ENCODE results near the gene G2E3.
"Not testable (repeated sequence)": the region's sequence is repeated elsewhere in the genome, so short reads cannot be mapped to it uniquely, and the experiment has no call there.

G2E3 gene

GRCh38 chr14:30625533-30625932, 66.6 kb downstream of the G2E3 start:
- Histone ChIP-seq H4K20me1 (ENCODE audit: insufficient read depth, low read length) (peaks cover 30% of the 10 kb centered on the region), H3K27ac (ENCODE audit: low read length) (no peak overlapping the region), H3K36me3 (replicated peaks; ENCODE audit: low read depth, low read length) (peaks cover 16% of the 10 kb centered on the region), H3K9ac (ENCODE audit: low read length) (no peak overlapping the region), H3K4me2 (ENCODE audit: low read length) (no peak overlapping the region), H3K27me3 (ENCODE audit: low read depth, low read length) (no peaks in the 10 kb centered on the region), H3K4me1 (ENCODE audit: low read length) (peaks cover 26% of the 10 kb centered on the region), H3K4me3 (ENCODE audit: low read length) (no peak overlapping the region), H3K79me2 (ENCODE audit: low read length) (peaks cover 75% of the 10 kb centered on the region), H3K9me3 (ENCODE audit: insufficient read depth, low read length) (no peaks in the 10 kb centered on the region), H2AFZ (ENCODE audit: low read depth, low read length) (no peak overlapping the region)
- no peak for TF ChIP-seq EZH2phosphoT487 (IDR thresholded peaks at IDR 0.05; ENCODE audit: low read depth)
- no peak for TF ChIP-seq CTCF (IDR thresholded peaks at IDR 0.05; ENCODE audit: low read depth, low read length)

- Histone ChIP-seq H4K20me1 (ENCODE audit: insufficient read depth, low read length) (peaks cover 29% of the 10 kb centered on the region), H3K36me3 (replicated peaks; ENCODE audit: low read depth, low read length) (peaks cover 22% of the 10 kb centered on the region), H3K79me2 (ENCODE audit: low read length) (peaks cover 50% of the 10 kb centered on the region)
- H3K4me1 ChIP-seq (ENCODE audit: low read length); H3K4me2 ChIP-seq (ENCODE audit: low read length); H3K4me3 ChIP-seq (ENCODE audit: low read length); H3K9ac ChIP-seq (ENCODE audit: low read length); H2AFZ ChIP-seq (ENCODE audit: low read depth, low read length); H3K27me3 ChIP-seq (ENCODE audit: low read depth, low read length); H3K27ac ChIP-seq (ENCODE audit: low read length); H3K9me3 ChIP-seq (ENCODE audit: insufficient read depth, low read length): not testable (repeated sequence)
Measured at GRCh38 chr14:30629432-30629831, 70.5 kb downstream of the G2E3 start.

GRCh38 chr14:30630248-30630647, 71.3 kb downstream of the G2E3 start:
- H3K4me2 ChIP-seq (ENCODE audit: low read length): no peak overlapping the region
- no peak overlapping the region for H3K9ac ChIP-seq (ENCODE audit: low read length)
- no peak overlapping the region for H3K27ac ChIP-seq (ENCODE audit: low read length)
- peaks cover 22% of the 10 kb centered on the region for H4K20me1 ChIP-seq (ENCODE audit: insufficient read depth, low read length)
- no peaks in the 10 kb centered on the region for H3K9me3 ChIP-seq (ENCODE audit: insufficient read depth, low read length)
- no peaks in the 10 kb centered on the region for H3K4me1 ChIP-seq (ENCODE audit: low read length)
- no peak overlapping the region for H2AFZ ChIP-seq (ENCODE audit: low read depth, low read length)
- no peak overlapping the region for H3K4me3 ChIP-seq (ENCODE audit: low read length)
- peaks cover 24% of the 10 kb centered on the region for H3K36me3 ChIP-seq (replicated peaks; ENCODE audit: low read depth, low read length)
- no peaks in the 10 kb centered on the region for H3K27me3 ChIP-seq (ENCODE audit: low read depth, low read length)
- no peak for TF ChIP-seq CTCF (IDR thresholded peaks at IDR 0.05; ENCODE audit: low read depth, low read length)
- TF ChIP-seq EZH2phosphoT487 (IDR thresholded peaks at IDR 0.05; ENCODE audit: low read depth): no peak
- peaks cover 42% of the 10 kb centered on the region for H3K79me2 ChIP-seq (ENCODE audit: low read length)

- TF ChIP-seq CTCF (IDR thresholded peaks at IDR 0.05; ENCODE audit: low read depth, low read length) (no peak), EZH2phosphoT487 (IDR thresholded peaks at IDR 0.05; ENCODE audit: low read depth) (no peak)
- Histone ChIP-seq H3K4me2 (ENCODE audit: low read length) (no peak overlapping the region), H3K4me3 (ENCODE audit: low read length) (no peak overlapping the region), H3K4me1 (ENCODE audit: low read length) (no peaks in the 10 kb centered on the region), H3K79me2 (ENCODE audit: low read length) (peaks cover 19% of the 10 kb centered on the region; the same call in 1 of the 2 replicates), H3K9me3 (ENCODE audit: insufficient read depth, low read length) (no peaks in the 10 kb centered on the region), H3K27me3 (ENCODE audit: low read depth, low read length) (no peaks in the 10 kb centered on the region), H3K27ac (ENCODE audit: low read length) (no peak overlapping the region), H3K36me3 (replicated peaks; ENCODE audit: low read depth, low read length) (peaks cover 34% of the 10 kb centered on the region), H2AFZ (ENCODE audit: low read depth, low read length) (no peak overlapping the region), H4K20me1 (ENCODE audit: insufficient read depth, low read length) (peaks cover 11% of the 10 kb centered on the region; the same call in 1 of the 2 replicates), H3K9ac (ENCODE audit: low read length) (no peak overlapping the region)
Measured at GRCh38 chr14:30632730-30633129, 73.8 kb downstream of the G2E3 start.

GRCh38 chr14:30638926-30639325, 80.0 kb downstream of the G2E3 start:
- Histone ChIP-seq H3K4me3 (ENCODE audit: low read length) (no peak overlapping the region), H3K4me2 (ENCODE audit: low read length) (no peak overlapping the region), H2AFZ (ENCODE audit: low read depth, low read length) (no peak overlapping the region), H3K27me3 (ENCODE audit: low read depth, low read length) (no peaks in the 10 kb centered on the region), H3K9ac (ENCODE audit: low read length) (no peak overlapping the region), H4K20me1 (ENCODE audit: insufficient read depth, low read length) (peaks cover 4% of the 10 kb centered on the region; the same call in 1 of the 2 replicates), H3K9me3 (ENCODE audit: insufficient read depth, low read length) (no peaks in the 10 kb centered on the region), H3K79me2 (ENCODE audit: low read length) (no peaks in the 10 kb centered on the region), H3K36me3 (replicated peaks; ENCODE audit: low read depth, low read length) (peaks cover 47% of the 10 kb centered on the region), H3K27ac (ENCODE audit: low read length) (no peak overlapping the region), H3K4me1 (ENCODE audit: low read length) (peaks cover 8% of the 10 kb centered on the region)
- no peak for TF ChIP-seq CTCF (IDR thresholded peaks at IDR 0.05; ENCODE audit: low read depth, low read length)
- TF ChIP-seq EZH2phosphoT487 (IDR thresholded peaks at IDR 0.05; ENCODE audit: low read depth): no peak
